AG04450 (cell line): ENCODE measurements around the gene ACOT7. TPM values are rescaled to one million over a fixed set of nuclear protein-coding genes. Genes with fewer than 3 reads are reported as not detected.

Source experiments
- CTCF ChIA-PET: fragments of 300-600, 350-600 bp; formaldehyde crosslinking; extraction: SDS; loops from one replicate; lab custom pipeline; 2022; ENCODE audit warnings: antibody characterized with exemption, inconsistent platforms; lab: Charles Lee
- POLR2A ChIA-PET: fragments of 350-600 bp; formaldehyde crosslinking; extraction: SDS; loops from one replicate; lab custom pipeline; 2021; ENCODE audit warnings: antibody characterized with exemption, inconsistent platforms; lab: Yijun Ruan, JAX
- DNase-seq: peaks from one replicate; pipeline ENCODE4 v3.0.0-alpha.2; 2011; ENCODE audit warnings: low read depth, low spot score
- H3K27ac ChIP-seq: one replicate; pipeline ENCODE4 v1.5.1; 2012; ENCODE audit warnings: low read depth, low read length, control low read depth
- H3K27me3 ChIP-seq: one replicate; pipeline ENCODE4 v1.6.0; 2012; ENCODE audit warnings: low read length; ENCODE audit not compliant: control insufficient read depth, insufficient read depth
- H3K4me3 ChIP-seq: 2 replicates; pipeline ENCODE4 v1.5.1; 2011; ENCODE audit warnings: mild to moderate bottlenecking, low read depth, low read length, control low read depth
- H3K9me3 ChIP-seq: 2 replicates; pipeline ENCODE4 v1.5.1; 2012; ENCODE audit warnings: low read length; ENCODE audit not compliant: control insufficient read depth, insufficient read depth
- CTCF ChIP-seq: IDR thresholded peaks from 2 replicates; pipeline ENCODE4 v1.5.1; 2011; ENCODE audit warnings: low read depth, low read length, control low read depth, inconsistent platforms
- polyA plus RNA-seq: library from polyadenylated mRNA; depleted of rRNA; stranded (reverse); fragments of >200 nt; gene quantifications from 2 replicates; pipeline ENCODE4 v1.2.3, GENCODE V29; 2011

The ACOT7 gene
- polyA plus RNA-seq, 1 experiment = 80.1 TPM

GRCh38 chr1:6348511-6349191, 44.9 kb downstream of the ACOT7 start:
- H3K4me3 ChIP-seq = no peak overlapping the region
- POLR2A ChIA-PET = interaction anchor here (1.0 kb wide), 1 partner anchor 10 kb away, joined by 3 read pairs; no protein-coding TSS in a partner anchor
- H3K9me3 ChIP-seq = no peaks in the 10 kb centered on the region; the same call in 1 of the 2 replicates
- TF ChIP-seq CTCF = no peak
- CTCF ChIA-PET = interaction anchor here (0.5 to 4.6 kb wide), 13 partner anchors 10 to 141 kb away, joined by 3 to 36 read pairs (median 4); no protein-coding TSS in a partner anchor
- H3K27ac ChIP-seq = no peak overlapping the region
- no peak for DNase-seq
- H3K27me3 ChIP-seq = no peaks in the 10 kb centered on the region

GRCh38 chr1:6347641-6348487, 45.7 kb downstream of the ACOT7 start:
- no peak overlapping the region for H3K27ac ChIP-seq
- POLR2A ChIA-PET = interaction anchor here (1.0 kb wide), 1 partner anchor 11 kb away, joined by 3 read pairs; no protein-coding TSS in a partner anchor

GRCh38 chr1:6345460-6345859, 48.1 kb downstream of the ACOT7 start:
- CTCF ChIA-PET = interaction anchor here (0.8 to 18.6 kb wide), 4 partner anchors 13 to 141 kb away, joined by 6 to 266 read pairs (median 15); no protein-coding TSS in a partner anchor
- no peak overlapping the region for H3K4me3 ChIP-seq
- no peaks in the 10 kb centered on the region for H3K27me3 ChIP-seq
- H3K27ac ChIP-seq = no peak overlapping the region
- POLR2A ChIA-PET = no interaction called here
- TF ChIP-seq CTCF = no peak
- no peaks in the 10 kb centered on the region; the same call in 1 of the 2 replicates for H3K9me3 ChIP-seq
- no peak for DNase-seq

More at GRCh38 chr1:6347641-6348487, 45.7 kb downstream of the ACOT7 start:
- H3K9me3 ChIP-seq = no peaks in the 10 kb centered on the region; the same call in 1 of the 2 replicates
- H3K27me3 ChIP-seq = no peaks in the 10 kb centered on the region
- DNase-seq = no peak
- no peak overlapping the region for H3K4me3 ChIP-seq
- CTCF ChIA-PET = interaction anchor here (0.5 to 4.6 kb wide), 14 partner anchors 14 to 142 kb away, joined by 3 to 36 read pairs (median 4); no protein-coding TSS in a partner anchor
- TF ChIP-seq CTCF = peak; percentile 79

GRCh38 chr1:6345009-6345408, 48.6 kb downstream of the ACOT7 start:
- Histone ChIP-seq H3K27me3 (no peaks in the 10 kb centered on the region), H3K4me3 (no peak overlapping the region), H3K27ac (no peak overlapping the region), H3K9me3 (no peaks in the 10 kb centered on the region; the same call in 1 of the 2 replicates)
- ChIA-PET CTCF (interaction anchor here (0.8 to 18.6 kb wide), 5 partner anchors 13 to 140 kb away, joined by 4 to 266 read pairs (median 9); no protein-coding TSS in a partner anchor), POLR2A (no interaction called here)
- TF ChIP-seq CTCF = no peak
- no peak for DNase-seq
